Measurements from ENCODE around the gene ERC2. TPM values are rescaled to one million over a fixed set of nuclear protein-coding genes. Genes with fewer than 3 reads are reported as not detected.

Gene ERC2
- polyA plus RNA-seq, 5 donors, result 1.4 to 3.0 (median 2.1) TPM

DNA sequence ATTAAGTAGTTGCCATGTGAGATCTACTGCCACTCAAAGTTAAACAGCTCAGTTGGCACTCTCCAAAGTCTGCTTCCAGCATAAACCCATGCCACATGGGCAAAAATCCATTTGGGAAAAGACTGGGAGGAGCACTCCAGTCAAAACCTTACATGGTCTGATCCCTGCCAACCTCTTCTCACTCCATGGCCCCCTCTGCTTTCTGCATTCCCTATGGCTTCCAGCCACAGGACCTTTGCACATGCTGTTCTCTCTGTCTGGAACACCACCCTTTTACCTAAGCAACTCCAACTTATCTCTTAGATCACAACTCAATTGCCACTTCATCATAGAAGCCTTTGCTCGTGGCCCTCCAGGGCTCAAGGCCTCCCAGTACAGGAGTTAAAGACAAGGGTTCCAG, 910.7 kb downstream of the ERC2 start:
- DNase-seq, result no peak

DNA sequence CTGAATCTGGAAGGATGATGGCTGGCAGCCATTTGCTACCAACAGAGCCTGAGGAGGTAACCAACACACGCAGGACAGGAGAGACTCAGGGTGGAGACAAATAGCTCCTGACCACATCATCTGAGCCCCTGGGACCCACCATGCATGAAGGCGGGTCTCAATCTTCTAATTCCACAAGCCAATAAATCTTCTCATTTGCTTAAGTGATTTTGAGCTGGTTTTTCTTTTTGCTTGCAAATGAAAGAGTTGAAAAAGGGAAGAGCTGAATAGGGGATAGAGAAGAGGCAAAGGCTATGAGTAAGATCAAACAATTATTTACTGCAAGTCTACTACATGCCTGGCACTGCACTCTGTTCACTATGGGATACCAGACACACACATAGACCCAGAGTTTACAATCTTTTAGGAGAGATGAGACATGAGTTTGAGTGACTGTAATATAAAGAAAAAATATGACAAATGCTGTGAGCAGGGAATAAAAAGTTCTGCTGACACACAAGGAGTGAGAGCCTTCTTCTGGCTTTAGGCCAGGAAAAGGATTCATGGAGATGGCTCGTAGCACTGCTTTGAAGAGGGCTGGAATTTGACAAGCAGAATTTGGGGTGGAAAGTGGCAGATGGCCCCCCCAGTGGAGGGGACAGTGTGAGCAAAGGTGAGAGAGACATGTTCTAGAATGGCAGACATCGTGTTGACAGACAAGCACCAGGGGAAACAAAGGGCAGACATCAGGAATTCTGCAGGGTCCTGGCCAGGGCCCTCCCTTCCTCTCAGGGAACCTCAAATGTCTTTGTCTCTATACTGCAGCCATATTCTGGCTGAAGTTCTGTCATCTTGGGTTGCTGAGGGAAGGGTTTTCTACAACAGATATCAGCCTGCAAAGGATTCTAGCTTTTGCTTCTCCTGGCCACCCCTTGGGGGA, 911.4 kb downstream of the ERC2 start:
- no peak for DNase-seq

GRCh38 chr3:55555873-55556618, 912.2 kb downstream of the ERC2 start:
- DNase-seq, result no peak

GRCh38 chr3:55554634-55555425, 913.4 kb downstream of the ERC2 start:
- DNase-seq, result no peak

DNA sequence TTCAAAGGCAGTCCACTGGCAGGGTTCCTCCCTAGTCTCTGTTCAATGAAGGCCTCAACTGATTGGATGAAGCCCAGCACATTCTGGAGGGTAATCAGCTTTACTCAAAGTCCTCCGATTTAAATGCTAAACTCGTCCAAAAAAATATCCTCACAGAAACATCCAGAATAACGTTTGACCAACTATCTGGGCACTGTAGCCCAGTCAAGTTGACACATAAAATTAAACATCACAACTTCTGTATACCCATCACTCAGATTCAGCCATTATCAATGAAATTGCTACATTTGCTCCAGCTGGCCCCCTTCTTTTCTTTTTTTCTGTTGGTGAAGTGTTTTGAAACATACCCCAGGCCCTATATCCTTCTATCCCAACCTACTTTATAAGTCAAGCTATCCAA, 916.6 kb downstream of the ERC2 start:
- no peak for DNase-seq

GRCh38 chr3:55549177-55549576, 919.1 kb downstream of the ERC2 start:
- no peak for DNase-seq

- no peak for DNase-seq
Observed at GRCh38 chr3:55546866-55547669, 921.2 kb downstream of the ERC2 start.

DNA sequence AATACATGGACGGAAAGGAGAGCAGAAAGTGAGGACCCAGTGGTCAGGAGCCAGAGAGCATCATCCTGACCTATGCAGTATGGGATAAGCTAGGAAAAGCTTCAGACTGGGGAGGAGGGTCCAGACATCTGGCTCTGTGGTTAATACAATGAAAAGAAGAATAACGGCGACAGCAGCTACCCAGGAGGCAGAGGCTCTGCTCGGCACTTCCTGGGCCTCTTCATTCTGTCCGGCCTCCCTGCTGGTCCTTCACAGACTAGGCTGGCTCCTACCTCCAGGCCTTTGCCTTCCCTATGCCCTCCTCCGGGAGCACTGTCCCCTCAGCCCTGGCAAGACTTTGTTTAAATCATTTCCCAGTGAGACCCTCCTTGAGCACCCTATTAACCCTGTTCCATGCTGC, 922.3 kb downstream of the ERC2 start:
- no peak for DNase-seq

DNA sequence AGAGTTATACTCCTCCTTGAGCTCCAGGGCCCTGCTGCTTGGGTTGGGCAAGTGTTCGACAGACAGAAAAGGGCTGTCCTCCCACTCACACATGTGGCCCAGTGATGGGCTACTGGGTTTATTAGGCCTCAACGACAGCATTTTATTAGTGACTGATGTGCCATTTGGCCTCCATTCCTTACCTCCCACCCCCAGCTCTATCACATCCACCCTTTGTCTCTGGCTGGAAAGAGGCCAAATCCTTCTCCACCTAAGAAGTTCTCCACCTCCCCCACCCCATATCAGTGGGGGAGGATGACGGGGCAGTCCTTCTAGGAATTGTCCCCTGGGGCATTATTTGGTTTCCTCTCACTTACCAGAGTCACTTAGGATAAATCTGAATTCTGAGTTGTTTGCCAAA, 924.0 kb downstream of the ERC2 start:
- no peak for DNase-seq

GRCh38 chr3:55543181-55543614, 925.1 kb downstream of the ERC2 start:
- DNase-seq, result no peak

GRCh38 chr3:55541456-55541855, 926.8 kb downstream of the ERC2 start:
- DNase-seq, result no peak

DNA sequence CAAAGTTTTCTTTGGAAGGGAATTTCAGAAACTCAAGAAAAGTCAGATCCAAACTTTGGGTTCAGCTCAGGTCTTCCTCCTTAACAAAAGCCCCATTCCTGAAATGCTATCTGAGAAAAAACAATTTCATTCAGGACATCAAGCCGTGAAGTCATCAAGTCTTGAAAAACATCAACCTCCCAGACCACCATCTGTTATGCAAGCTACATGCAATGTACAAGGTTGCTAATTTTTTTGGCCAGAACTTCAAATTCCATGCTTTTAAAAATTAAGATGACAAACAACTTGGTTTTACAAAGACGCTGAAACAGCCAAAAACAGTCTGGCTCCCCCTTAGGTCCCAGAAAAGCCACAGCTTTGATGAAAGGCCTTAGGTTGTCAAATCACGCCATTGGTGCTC, 927.3 kb downstream of the ERC2 start:
- no peak for DNase-seq

DNA sequence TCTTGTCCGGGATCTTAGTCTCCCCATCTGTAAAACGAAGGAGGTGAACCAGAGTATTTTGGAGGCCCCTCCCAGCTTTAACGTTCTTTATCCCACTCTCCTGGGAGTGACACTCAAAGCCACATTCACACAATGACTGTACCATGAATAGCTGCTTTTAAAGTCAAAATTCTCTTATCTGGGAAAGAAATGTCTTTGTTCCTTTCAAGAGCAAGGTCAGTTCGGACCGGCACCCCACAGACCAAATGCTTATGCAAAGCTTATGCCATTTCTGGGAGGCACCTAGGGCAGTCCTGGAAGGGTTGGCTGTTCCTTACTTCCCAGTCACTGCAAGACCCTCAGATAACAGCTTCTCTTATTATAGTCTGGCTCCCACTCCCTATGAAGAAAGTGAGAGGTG, 927.7 kb downstream of the ERC2 start:
- no peak for DNase-seq

DNA sequence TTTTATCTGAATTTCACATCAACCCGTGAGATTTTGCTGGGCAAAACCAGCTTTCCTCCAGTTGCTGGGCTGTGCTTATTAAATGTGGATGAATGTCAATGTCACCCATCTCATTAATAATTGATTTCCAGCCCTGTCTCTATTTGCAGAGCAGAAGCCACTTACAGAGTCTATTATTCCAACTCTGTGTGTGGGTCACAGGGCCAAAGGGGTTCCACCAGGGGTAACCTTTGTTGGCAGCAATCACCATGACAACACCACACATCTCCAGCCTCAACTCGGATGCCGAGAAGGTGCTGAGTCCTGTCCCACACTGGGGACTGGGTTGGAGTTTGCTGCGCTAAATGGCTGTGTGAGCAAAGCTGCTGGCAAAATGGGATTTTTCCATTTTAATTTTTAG, 930.1 kb downstream of the ERC2 start:
- DNase-seq, result no peak

- DNase-seq, result no peak
Observed at GRCh38 chr3:55537563-55537962, 930.7 kb downstream of the ERC2 start.

- DNase-seq, result no peak
Observed at GRCh38 chr3:55537129-55537528, 931.1 kb downstream of the ERC2 start.

GRCh38 chr3:55534876-55535275, 933.4 kb downstream of the ERC2 start:
- no peak for DNase-seq

DNA sequence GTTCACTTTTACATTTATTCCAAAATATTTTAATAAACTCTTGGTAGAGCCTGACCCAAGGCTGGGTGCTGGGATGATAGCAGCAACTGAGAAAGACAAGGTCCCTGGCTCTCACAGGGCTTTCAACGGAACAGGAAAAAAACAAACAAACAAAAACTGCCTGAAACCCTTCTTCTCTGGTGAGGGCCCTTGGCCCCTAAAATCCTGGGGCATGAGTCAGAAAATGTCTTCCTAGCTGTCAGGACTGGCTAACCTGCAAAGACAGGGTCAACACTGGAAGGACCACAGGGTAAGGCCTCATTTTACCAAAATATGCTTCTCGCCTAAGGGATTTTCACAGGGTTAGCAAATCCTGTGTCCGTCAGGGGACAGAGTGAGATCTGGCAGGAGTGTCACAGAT, 935.5 kb downstream of the ERC2 start:
- DNase-seq, result no peak

DNA sequence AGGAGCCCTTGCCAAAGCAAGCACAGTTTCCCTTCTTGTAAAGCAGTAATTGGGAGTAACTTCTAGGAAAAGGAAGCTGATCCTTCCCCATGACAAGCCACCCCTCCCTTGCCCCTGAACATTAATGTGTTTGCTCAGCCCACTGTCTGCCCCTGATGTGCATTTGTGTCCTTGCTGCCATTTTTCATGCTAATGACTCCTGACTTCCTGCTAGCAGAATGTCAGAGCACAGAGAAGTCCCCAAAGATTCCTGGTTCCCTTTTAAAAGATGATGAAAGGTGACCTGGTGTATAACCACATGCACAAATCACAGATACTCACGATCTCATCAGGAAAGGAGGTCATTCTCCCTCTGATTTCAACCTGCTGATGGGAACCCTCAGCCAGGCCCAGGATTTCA, 936.9 kb downstream of the ERC2 start:
- no peak for DNase-seq

GRCh38 chr3:55527361-55527760, 940.9 kb downstream of the ERC2 start:
- DNase-seq, result no peak

DNA sequence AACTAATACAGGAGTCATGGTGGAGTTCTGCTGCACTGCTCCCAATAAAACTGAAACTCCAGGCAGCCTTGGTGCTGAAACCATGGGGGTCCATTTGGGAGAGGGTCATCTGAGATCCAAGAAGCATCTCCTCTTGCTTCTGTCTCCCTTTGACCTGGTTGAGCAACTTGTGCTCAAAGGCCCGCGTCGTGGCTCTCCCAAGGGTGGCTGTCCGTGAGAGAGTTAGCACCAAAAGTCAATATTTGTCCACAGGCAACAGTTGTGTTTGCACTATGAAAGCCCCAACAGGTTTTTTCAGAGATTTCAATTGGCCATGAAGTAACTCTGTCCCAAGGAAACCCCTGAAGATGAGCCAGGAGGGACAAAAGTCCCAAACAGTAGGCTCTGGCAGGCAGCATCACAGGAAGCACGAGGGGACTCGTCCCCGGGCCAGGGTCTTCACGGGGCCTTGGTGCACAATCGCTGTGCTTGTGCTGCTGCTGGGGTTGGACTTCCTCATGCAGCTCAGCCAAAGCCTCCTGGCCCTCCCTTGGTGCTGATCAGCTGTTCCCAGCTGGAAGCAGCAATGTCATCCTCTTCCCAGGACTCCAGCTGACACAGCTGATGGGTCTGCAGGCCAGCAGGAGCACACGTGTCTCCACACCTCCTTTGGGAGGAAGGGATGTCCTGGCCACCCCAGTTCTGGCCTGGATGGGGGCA, 941.8 kb downstream of the ERC2 start:
- no peak for DNase-seq
